DND-41 (cell line): ENCODE measurements around the gene BAHD1.

ENCODE experiments used
- ATAC-seq: fragments of 200-7000 bp; cut with Tn5 transposase; 3 replicates; pipeline ENCODE4 v1.9.1; 2021; ENCODE audit warnings: low read depth; ENCODE audit not compliant: insufficient read depth
- DNase-seq: peaks from one replicate; pipeline ENCODE4 v3.0.0-alpha.2; 2020
- H2AFZ ChIP-seq: 2 replicates; pipeline ENCODE4 v1.6.0; 2012; ENCODE audit warnings: low read depth, low read length
- H3K27ac ChIP-seq: 2 replicates; pipeline ENCODE4 v1.5.1; 2012; ENCODE audit warnings: low read length, inconsistent platforms
- H3K27me3 ChIP-seq: fragments of 200-600 bp; sonication (generic); 2 replicates; pipeline ENCODE4 v1.6.0; 2012; ENCODE audit warnings: low read length, mild to moderate bottlenecking, inconsistent platforms; ENCODE audit not compliant: insufficient read depth, poor library complexity
- H3K36me3 ChIP-seq: 2 replicates; pipeline ENCODE4 v1.5.1; 2012; ENCODE audit warnings: low read length, inconsistent platforms; ENCODE audit not compliant: insufficient read depth
- H3K4me1 ChIP-seq: 2 replicates; pipeline ENCODE4 v1.5.1; 2012; ENCODE audit warnings: mild to moderate bottlenecking, low read length; ENCODE audit not compliant: insufficient read depth
- H3K4me2 ChIP-seq: 2 replicates; pipeline ENCODE4 v1.6.0; 2012; ENCODE audit warnings: mild to moderate bottlenecking, moderate library complexity, low read length, inconsistent platforms; ENCODE audit not compliant: insufficient read depth
- H3K4me3 ChIP-seq, 2 experiments: fragments of 200-600 bp in 1 of 2; shearing (Covaris generic) in 1 of 2; 2 replicates each; pipeline ENCODE4 v1.5.1; 2012 to 2016; ENCODE audit warnings: inconsistent platforms in 2 of 2, low read length in 2 of 2, mild to moderate bottlenecking in 2 of 2, low read depth in 1 of 2, moderate library complexity in 1 of 2
- H3K79me2 ChIP-seq: 2 replicates; pipeline ENCODE4 v1.6.0; 2012; ENCODE audit warnings: low read length, inconsistent platforms; ENCODE audit not compliant: insufficient read depth
- H3K9ac ChIP-seq: 2 replicates; pipeline ENCODE4 v1.6.0; 2012; ENCODE audit warnings: low read depth, mild to moderate bottlenecking, inconsistent platforms, low read length, moderate library complexity
- H3K9me3 ChIP-seq: 2 replicates; pipeline ENCODE4 v1.5.1; 2012; ENCODE audit warnings: low read length, moderate library complexity, mild to moderate bottlenecking, inconsistent platforms; ENCODE audit not compliant: insufficient read depth, severe bottlenecking
- H4K20me1 ChIP-seq: 2 replicates; pipeline ENCODE4 v1.6.0; 2012; ENCODE audit warnings: low read length; ENCODE audit not compliant: insufficient read depth
- CTCF ChIP-seq: IDR thresholded peaks from 2 replicates; pipeline ENCODE4 v1.5.1; 2012; ENCODE audit warnings: borderline replicate concordance, low read length, moderate library complexity, mild to moderate bottlenecking; ENCODE audit not compliant: poor library complexity, severe bottlenecking; ENCODE audit errors: extremely low read depth
- EZH2 ChIP-seq: IDR thresholded peaks from 3 replicates; pipeline ENCODE4 v1.6.1; 2012; ENCODE audit warnings: borderline replicate concordance, low read depth, mild to moderate bottlenecking, moderate library complexity, low read length, inconsistent platforms; ENCODE audit not compliant: severe bottlenecking

Gene BAHD1

GRCh38 chr15:40498891-40499290 is 58.1 kb downstream of the BAHD1 start:
- Histone ChIP-seq H3K9ac (no peak overlapping the region), H3K79me2 (no peaks in the 10 kb centered on the region), H3K27me3 (no peaks in the 10 kb centered on the region), H3K9me3 (no peaks in the 10 kb centered on the region), H4K20me1 (no peaks in the 10 kb centered on the region), H3K36me3 (no peaks in the 10 kb centered on the region), H3K4me3 (no peak overlapping the region), H2AFZ (no peak overlapping the region), H3K4me1 (peaks cover 3% of the 10 kb centered on the region; the same call in 1 of the 2 replicates), H3K4me2 (no peak overlapping the region), H3K27ac (no peak overlapping the region)
- DNase-seq (no peak), ATAC-seq (no peak)
- TF ChIP-seq CTCF (no peak), EZH2 (no peak)

- no peak for TF ChIP-seq CTCF
- TF ChIP-seq EZH2 = no peak
Measured at GRCh38 chr15:40499931-40500330, 59.2 kb downstream of the BAHD1 start.

GRCh38 chr15:40500568-40501330 is 60.0 kb downstream of the BAHD1 start:
- ATAC-seq (no peak), DNase-seq (no peak)
- H3K4me1 ChIP-seq = no peaks in the 10 kb centered on the region
- H4K20me1 ChIP-seq = no peaks in the 10 kb centered on the region
- no peak overlapping the region for H3K9ac ChIP-seq
- no peak for TF ChIP-seq EZH2
- no peak for TF ChIP-seq CTCF
- H3K9me3 ChIP-seq = no peaks in the 10 kb centered on the region
- H3K27me3 ChIP-seq = no peaks in the 10 kb centered on the region
- no peak overlapping the region for H3K4me2 ChIP-seq
- no peaks in the 10 kb centered on the region for H3K36me3 ChIP-seq
- H3K4me3 ChIP-seq = no peak overlapping the region
- H3K79me2 ChIP-seq = no peaks in the 10 kb centered on the region
- H2AFZ ChIP-seq = no peak overlapping the region
- no peak overlapping the region for H3K27ac ChIP-seq

More at GRCh38 chr15:40499931-40500330, 59.2 kb downstream of the BAHD1 start:
- no peak for DNase-seq
- no peaks in the 10 kb centered on the region for H3K4me1 ChIP-seq
- H3K27me3 ChIP-seq = no peaks in the 10 kb centered on the region
- H3K79me2 ChIP-seq = no peaks in the 10 kb centered on the region
- no peaks in the 10 kb centered on the region for H4K20me1 ChIP-seq
- no peaks in the 10 kb centered on the region for H3K9me3 ChIP-seq
- H3K27ac ChIP-seq = no peak overlapping the region
- no peaks in the 10 kb centered on the region for H3K36me3 ChIP-seq
- no peak overlapping the region for H2AFZ ChIP-seq
- no peak overlapping the region for H3K4me3 ChIP-seq
- no peak for ATAC-seq
- no peak overlapping the region for H3K4me2 ChIP-seq
- no peak overlapping the region for H3K9ac ChIP-seq
